ENCODE data around the gene AMN. TPM values are rescaled to one million over a fixed set of nuclear protein-coding genes. Genes with fewer than 3 reads are reported as not detected.

Gene AMN
- total RNA-seq, 4 donors from 2014 or later: 0.11 to 0.32 TPM; not detected in 2

- intact Hi-C loops (cut with DNase I): no loop called here
- Histone ChIP-seq H3K36me3 (peaks cover 68 to 100% (median 98%) of the 10 kb centered on the region in 4 donors), H3K9me3 (no peaks in the 10 kb centered on the region), H3K27ac (replicated peaks in 1 of 4) (no peak overlapping the region), H3K4me3 (no peak overlapping the region), H3K4me1 (peaks cover 0 to 3% (median under 1%) of the 10 kb centered on the region in 4 donors), H3K27me3 (no peaks in the 10 kb centered on the region)
- DNase-seq (ENCODE audit: extremely low spot score): no peak
- TF ChIP-seq CTCF (IDR thresholded peaks at IDR 0.05) (no peak), POLR2A (IDR thresholded peaks at IDR 0.05; ENCODE audit: low read depth) (no peak), POLR2AphosphoS5 (IDR thresholded peaks at IDR 0.05) (no peak), EP300 (IDR thresholded peaks at IDR 0.05) (no peak)
- WGBS: 82% methylated on average over 8 of the region's 8 CpGs
Observed at GRCh38 chr14:102955636-102956408, 33.4 kb downstream of the AMN start.

GRCh38 chr14:102957222-102957621 is 34.8 kb downstream of the AMN start:
- 91% methylated on average over 10 of the region's 10 CpGs for WGBS
- intact Hi-C loops (cut with DNase I): no loop called here
- DNase-seq (ENCODE audit: extremely low spot score): no peak

GRCh38 chr14:102958461-102958860 is 36.0 kb downstream of the AMN start:
- H3K4me3 ChIP-seq: no peak overlapping the region
- H3K27me3 ChIP-seq: no peaks in the 10 kb centered on the region
- WGBS: 96% methylated on average over 10 of the region's 10 CpGs
- no peaks in the 10 kb centered on the region for H3K4me1 ChIP-seq
- peaks cover 73 to 100% (median 98%) of the 10 kb centered on the region in 4 donors for H3K36me3 ChIP-seq
- no peak for TF ChIP-seq POLR2AphosphoS5 (IDR thresholded peaks at IDR 0.05)
- TF ChIP-seq CTCF (IDR thresholded peaks at IDR 0.05): no peak
- no peak for TF ChIP-seq EP300 (IDR thresholded peaks at IDR 0.05)
- no peak for TF ChIP-seq POLR2A (IDR thresholded peaks at IDR 0.05; ENCODE audit: low read depth)
- no peak overlapping the region for H3K27ac ChIP-seq (replicated peaks in 1 of 4)
- H3K9me3 ChIP-seq: no peaks in the 10 kb centered on the region
- intact Hi-C loops (cut with DNase I): no loop called here
- DNase-seq (ENCODE audit: extremely low spot score): no peak

More at GRCh38 chr14:102957222-102957621, 34.8 kb downstream of the AMN start:
- Histone ChIP-seq H3K27ac (replicated peaks in 1 of 4) (no peak overlapping the region), H3K36me3 (peaks cover 75 to 100% (median 98%) of the 10 kb centered on the region in 4 donors), H3K27me3 (no peaks in the 10 kb centered on the region), H3K9me3 (no peaks in the 10 kb centered on the region), H3K4me1 (no peaks in the 10 kb centered on the region), H3K4me3 (no peak overlapping the region)
- no peak for TF ChIP-seq POLR2A (IDR thresholded peaks at IDR 0.05; ENCODE audit: low read depth)
- TF ChIP-seq CTCF (IDR thresholded peaks at IDR 0.05): no peak
- TF ChIP-seq EP300 (IDR thresholded peaks at IDR 0.05): no peak
- TF ChIP-seq POLR2AphosphoS5 (IDR thresholded peaks at IDR 0.05): no peak

- no peak overlapping the region for H3K4me3 ChIP-seq
- H3K4me1 ChIP-seq: no peaks in the 10 kb centered on the region
- no peaks in the 10 kb centered on the region for H3K27me3 ChIP-seq
- H3K36me3 ChIP-seq: peaks cover 77 to 100% (median 99%) of the 10 kb centered on the region in 4 donors
- intact Hi-C loops (cut with DNase I): no loop called here
- H3K27ac ChIP-seq (replicated peaks in 1 of 4): no peak overlapping the region
- 88% methylated on average over 6 of the region's 9 CpGs for WGBS
- no peak for DNase-seq (ENCODE audit: extremely low spot score)
- TF ChIP-seq EP300 (IDR thresholded peaks at IDR 0.05): no peak
- no peak for TF ChIP-seq POLR2AphosphoS5 (IDR thresholded peaks at IDR 0.05)
- TF ChIP-seq CTCF (IDR thresholded peaks at IDR 0.05): no peak
- TF ChIP-seq POLR2A (IDR thresholded peaks at IDR 0.05; ENCODE audit: low read depth): no peak
- no peaks in the 10 kb centered on the region for H3K9me3 ChIP-seq
Observed at GRCh38 chr14:102962111-102962627, 39.7 kb downstream of the AMN start.
